Retinal pigment epithelial cell (primary cell): ENCODE results near the gene SPCS1.

Experiments
- DNase-seq: peaks from one replicate; pipeline ENCODE4 v3.0.0-alpha.2; 2010; ENCODE audit warnings: low read depth
- H3K4me3 ChIP-seq: 2 replicates; pipeline ENCODE4 v1.5.1; 2011; ENCODE audit warnings: mild to moderate bottlenecking, low read length, control low read depth, moderate library complexity
- CTCF ChIP-seq: conservative IDR thresholded peaks from 2 replicates; pipeline ENCODE4 v1.5.1; 2011; ENCODE audit warnings: low read depth, low read length, control low read depth, inconsistent platforms

Gene SPCS1

GRCh38 chr3:52705438-52705687, 543 bp upstream of the SPCS1 start:
- no peak for TF ChIP-seq CTCF
- peak overlapping the region; percentile 97 for H3K4me3 ChIP-seq
- no peak for DNase-seq

GRCh38 chr3:52707585-52707984, 1.7 kb downstream of the SPCS1 start:
- H3K4me3 ChIP-seq: no peak overlapping the region
- TF ChIP-seq CTCF: no peak
- DNase-seq: no peak

- H3K4me3 ChIP-seq: no peak overlapping the region
- no peak for TF ChIP-seq CTCF
- DNase-seq: no peak
Measured at GRCh38 chr3:52710512-52710911, 4.6 kb downstream of the SPCS1 start.

DNA sequence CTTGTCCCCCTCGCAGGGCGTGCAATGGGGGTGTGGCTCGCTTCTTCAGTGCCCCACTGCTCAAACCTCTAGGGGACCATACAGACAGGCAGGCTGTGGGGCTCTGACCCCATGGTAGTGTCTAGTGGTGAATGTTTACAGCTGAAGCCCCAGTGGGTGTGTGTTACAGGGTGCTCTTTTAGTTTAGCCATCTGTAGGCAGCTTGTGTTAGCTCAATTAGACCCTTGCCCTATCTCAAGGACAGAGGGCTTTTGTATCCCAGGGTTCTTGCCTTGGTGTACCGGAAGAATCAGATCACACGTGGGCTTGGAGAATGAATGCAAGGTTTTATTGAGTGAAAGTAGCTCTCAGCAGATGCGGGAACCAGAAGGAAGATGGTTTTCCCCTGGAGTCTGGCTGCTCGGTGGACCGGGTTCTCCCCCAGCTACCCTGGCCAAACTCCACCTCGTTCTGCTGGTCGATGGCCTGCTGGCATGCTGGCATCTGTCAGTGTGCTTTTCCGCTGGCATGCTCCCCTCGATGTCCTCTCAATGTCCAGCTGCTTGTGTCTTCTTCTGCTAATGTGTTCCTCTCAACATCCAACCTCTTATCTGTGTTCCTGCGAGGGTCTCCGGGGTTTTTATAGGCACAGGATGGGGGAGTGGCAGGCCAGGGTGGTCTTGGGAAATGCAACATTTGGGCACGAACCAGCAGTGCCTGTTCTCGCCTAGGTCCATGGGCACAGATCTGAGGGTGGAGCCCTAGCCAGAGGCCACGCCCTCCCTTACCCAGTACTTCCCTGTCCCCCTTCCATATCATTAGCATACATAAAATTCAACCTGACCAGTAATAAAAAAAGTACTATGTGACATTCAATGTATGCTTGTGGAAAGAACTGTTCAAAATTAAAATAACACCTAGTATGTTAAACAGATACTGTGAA, 6.6 kb downstream of the SPCS1 start:
- no peak for DNase-seq
- H3K4me3 ChIP-seq: no peak overlapping the region
- no peak for TF ChIP-seq CTCF

DNA sequence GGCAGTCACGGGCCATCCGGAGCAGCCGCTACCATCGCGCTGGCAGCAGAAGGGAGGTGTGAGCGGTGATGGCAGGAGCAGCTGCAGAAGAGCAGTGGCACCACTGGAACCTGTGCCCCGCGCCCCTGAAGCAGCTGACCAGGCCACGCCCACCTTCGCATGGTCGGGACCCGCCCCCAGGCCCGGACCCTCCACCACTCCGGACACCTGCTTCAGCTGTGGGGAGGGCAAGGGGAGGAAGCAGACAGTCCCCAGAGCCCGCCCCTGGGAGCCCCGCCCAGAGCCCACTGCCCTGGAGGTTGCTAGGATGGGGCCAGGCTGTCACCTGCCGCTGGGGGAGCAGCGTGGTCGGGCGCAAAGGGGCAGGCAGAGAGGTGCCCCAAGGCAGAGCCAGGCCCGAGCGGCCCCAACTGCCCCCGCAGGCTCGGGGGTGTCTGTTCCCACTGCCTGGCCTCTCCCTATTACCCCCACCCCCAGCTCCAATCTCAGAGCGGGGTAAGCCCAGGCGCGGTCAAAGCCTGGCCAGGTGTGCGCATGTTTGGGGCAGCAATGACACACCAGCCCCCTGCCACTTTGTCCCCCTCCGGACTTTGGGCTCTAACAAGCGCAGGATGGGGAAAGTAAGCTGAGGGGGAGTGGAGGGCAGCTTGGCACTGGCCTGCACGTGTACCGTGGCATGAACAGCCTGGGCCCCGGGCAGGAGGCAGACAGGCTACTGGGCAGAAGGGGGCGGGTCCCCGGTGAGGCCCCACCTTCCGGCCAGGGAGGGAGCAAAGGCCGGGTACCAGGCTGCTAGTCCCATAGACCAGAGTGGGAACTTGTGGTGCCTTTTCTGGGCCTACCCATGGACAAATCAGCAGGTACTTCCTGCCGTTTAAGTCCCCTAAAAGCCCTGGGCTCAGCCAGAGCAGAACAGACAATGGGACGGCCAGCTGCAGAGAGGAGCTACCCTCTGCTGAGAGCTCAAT, 8.7 kb downstream of the SPCS1 start:
- TF ChIP-seq CTCF: no peak
- H3K4me3 ChIP-seq: peak overlapping the region; percentile 15
- no peak for DNase-seq

GRCh38 chr3:52715714-52716305, 9.9 kb downstream of the SPCS1 start:
- no peak for TF ChIP-seq CTCF
- DNase-seq: no peak
- H3K4me3 ChIP-seq: no peak overlapping the region
